Measurements from ENCODE around the gene PPP2R3A.
"Not testable (repeated sequence)": the region's sequence is repeated elsewhere in the genome, so short reads cannot be mapped to it uniquely, and the experiment has no call there.

The PPP2R3A gene

DNA sequence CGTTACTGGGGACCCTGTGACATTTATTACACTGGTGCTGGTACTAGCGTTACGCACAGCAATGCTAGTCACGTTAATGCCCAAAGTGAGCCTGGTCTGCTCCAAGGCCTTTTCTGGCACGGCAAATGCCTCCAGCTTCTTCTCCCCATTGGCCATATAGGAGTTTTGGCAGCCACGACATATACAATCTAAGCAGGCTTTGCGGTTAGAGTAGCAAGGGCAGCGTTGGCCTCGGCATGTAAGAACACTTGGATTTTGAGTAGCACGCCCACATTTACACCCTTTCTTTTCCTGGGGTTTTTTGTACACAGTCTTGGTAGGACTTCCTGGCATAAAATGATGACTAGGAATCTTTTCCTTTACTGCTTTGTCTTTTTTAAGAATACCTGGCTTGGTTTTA, 185.7 kb downstream of the PPP2R3A start:
- no peak for DNase-seq (ENCODE audit: low read depth)
- no peak overlapping the region for H3K4me3 ChIP-seq (ENCODE audit: low read depth, low read length)
- TF ChIP-seq MYC (IDR thresholded peaks at IDR 0.05; ENCODE audit: low read depth, low read length): no peak
- TF ChIP-seq MAX (IDR thresholded peaks at IDR 0.05; ENCODE audit: low read depth, low read length): no peak
- TF ChIP-seq POLR2A (IDR thresholded peaks at IDR 0.05; ENCODE audit: extremely low read depth, insufficient read length): no peak
- TF ChIP-seq, protein P1, sequence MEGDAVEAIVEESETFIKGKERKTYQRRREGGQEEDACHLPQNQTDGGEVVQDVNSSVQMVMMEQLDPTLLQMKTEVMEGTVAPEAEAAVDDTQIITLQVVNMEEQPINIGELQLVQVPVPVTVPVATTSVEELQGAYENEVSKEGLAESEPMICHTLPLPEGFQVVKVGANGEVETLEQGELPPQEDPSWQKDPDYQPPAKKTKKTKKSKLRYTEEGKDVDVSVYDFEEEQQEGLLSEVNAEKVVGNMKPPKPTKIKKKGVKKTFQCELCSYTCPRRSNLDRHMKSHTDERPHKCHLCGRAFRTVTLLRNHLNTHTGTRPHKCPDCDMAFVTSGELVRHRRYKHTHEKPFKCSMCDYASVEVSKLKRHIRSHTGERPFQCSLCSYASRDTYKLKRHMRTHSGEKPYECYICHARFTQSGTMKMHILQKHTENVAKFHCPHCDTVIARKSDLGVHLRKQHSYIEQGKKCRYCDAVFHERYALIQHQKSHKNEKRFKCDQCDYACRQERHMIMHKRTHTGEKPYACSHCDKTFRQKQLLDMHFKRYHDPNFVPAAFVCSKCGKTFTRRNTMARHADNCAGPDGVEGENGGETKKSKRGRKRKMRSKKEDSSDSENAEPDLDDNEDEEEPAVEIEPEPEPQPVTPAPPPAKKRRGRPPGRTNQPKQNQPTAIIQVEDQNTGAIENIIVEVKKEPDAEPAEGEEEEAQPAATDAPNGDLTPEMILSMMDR (IDR thresholded peaks at IDR 0.05; ENCODE audit: low read depth, low read length): no peak

DNA sequence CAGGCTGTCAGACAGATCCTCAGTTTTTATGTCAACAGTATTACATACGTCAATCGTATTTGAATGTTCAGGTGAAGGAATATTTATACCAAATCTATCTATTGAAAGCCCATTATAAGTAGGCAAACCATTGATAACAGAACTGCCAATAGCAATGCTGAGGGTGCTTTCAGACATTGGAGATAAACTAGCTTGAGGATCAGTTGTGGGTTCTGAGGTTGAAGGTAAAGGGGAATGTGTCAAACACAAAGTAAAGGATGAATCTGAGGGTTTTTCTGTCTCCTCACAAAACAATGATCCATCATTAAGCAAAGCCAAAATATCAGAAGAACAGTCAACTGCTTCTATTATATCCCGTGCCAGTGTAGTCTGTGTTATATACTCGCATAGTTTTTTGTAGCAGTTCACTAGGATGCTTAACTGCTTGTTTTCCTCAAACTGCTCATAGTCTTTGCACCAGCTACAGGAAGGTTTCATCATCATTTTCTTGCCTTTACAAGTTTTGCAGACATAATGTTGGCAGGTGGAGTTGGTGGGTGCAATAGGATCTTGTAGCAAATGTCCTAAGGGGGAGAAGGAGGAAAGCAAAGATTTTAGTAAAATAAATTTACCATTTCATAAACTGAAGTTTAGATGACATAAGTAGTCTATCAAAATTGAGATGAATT, 186.8 kb downstream of the PPP2R3A start:
- no peak for DNase-seq (ENCODE audit: low read depth)

GRCh38 chr3:136152963-136153362, 187.4 kb downstream of the PPP2R3A start:
- TF ChIP-seq MYC (IDR thresholded peaks at IDR 0.05; ENCODE audit: low read depth, low read length) (no peak), MAX (IDR thresholded peaks at IDR 0.05; ENCODE audit: low read depth, low read length) (no peak), POLR2A (IDR thresholded peaks at IDR 0.05; ENCODE audit: extremely low read depth, insufficient read length) (no peak)
- TF ChIP-seq, protein P1 (IDR thresholded peaks at IDR 0.05; ENCODE audit: low read depth, low read length): no peak
- no peak overlapping the region for H3K4me3 ChIP-seq (ENCODE audit: low read depth, low read length)
- DNase-seq (ENCODE audit: low read depth): no peak

More for the DNA sequence above, 186.8 kb downstream of the PPP2R3A start:
- no peak overlapping the region for H3K4me3 ChIP-seq (ENCODE audit: low read depth, low read length)
- TF ChIP-seq POLR2A (IDR thresholded peaks at IDR 0.05; ENCODE audit: extremely low read depth, insufficient read length) (no peak), MYC (IDR thresholded peaks at IDR 0.05; ENCODE audit: low read depth, low read length) (no peak), MAX (IDR thresholded peaks at IDR 0.05; ENCODE audit: low read depth, low read length) (no peak)
- TF ChIP-seq, protein P1 (IDR thresholded peaks at IDR 0.05; ENCODE audit: low read depth, low read length): no peak

GRCh38 chr3:136161516-136161915, 196.0 kb downstream of the PPP2R3A start:
- no peak for DNase-seq (ENCODE audit: low read depth)
- H3K4me3 ChIP-seq (ENCODE audit: low read depth, low read length): no peak overlapping the region
- TF ChIP-seq POLR2A (IDR thresholded peaks at IDR 0.05; ENCODE audit: extremely low read depth, insufficient read length) (no peak), MYC (IDR thresholded peaks at IDR 0.05; ENCODE audit: low read depth, low read length) (no peak), MAX (IDR thresholded peaks at IDR 0.05; ENCODE audit: low read depth, low read length) (no peak)
- TF ChIP-seq, protein P1 (IDR thresholded peaks at IDR 0.05; ENCODE audit: low read depth, low read length): no peak

- H3K4me3 ChIP-seq (ENCODE audit: low read depth, low read length): no peak overlapping the region
- no peak for DNase-seq (ENCODE audit: low read depth)
- TF ChIP-seq MYC (IDR thresholded peaks at IDR 0.05; ENCODE audit: low read depth, low read length) (no peak), MAX (IDR thresholded peaks at IDR 0.05; ENCODE audit: low read depth, low read length) (no peak)
- TF ChIP-seq, protein P1 (IDR thresholded peaks at IDR 0.05; ENCODE audit: low read depth, low read length): no peak
These were observed 196.8 kb downstream of the PPP2R3A start for GRCh38 chr3:136162322-136162721.

DNA sequence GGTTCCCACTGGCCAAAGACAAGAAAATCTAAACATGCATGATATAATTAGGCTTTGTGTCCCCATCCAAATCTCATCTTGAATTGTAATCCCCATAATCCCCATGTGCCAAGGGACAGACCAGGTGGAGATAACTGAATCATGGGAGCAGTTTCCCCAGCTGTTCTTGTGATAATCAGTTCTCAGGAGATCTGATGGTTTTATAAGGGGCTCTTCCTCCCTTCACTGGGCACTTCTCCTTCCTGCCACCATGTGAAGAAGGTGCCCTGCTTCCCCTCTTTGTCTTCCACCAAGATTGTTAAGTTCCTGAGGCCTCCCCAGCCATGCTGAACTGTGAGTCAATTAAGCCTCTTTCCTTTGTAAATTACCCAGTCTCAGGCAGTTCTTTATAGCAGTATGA, 198.1 kb downstream of the PPP2R3A start:
- H3K4me3 ChIP-seq (ENCODE audit: low read depth, low read length): not testable (repeated sequence)
- peak; percentile 68 for DNase-seq (ENCODE audit: low read depth)
